K562 (cell line): ENCODE measurements around the gene TBCC. TPM values are rescaled to one million over a fixed set of nuclear protein-coding genes. Genes with fewer than 3 reads are reported as not detected.

Experiments
- ATAC-seq: fragments of 200-7000 bp; cut with Tn5 transposase; 3 replicates; pipeline ENCODE4 v1.9.1; 2020; ENCODE audit warnings: moderate library complexity
- BruUV-seq: library from RNA; stranded (reverse); fragments of 400-500 nt; replicated peaks from 2 replicates; lab custom pipeline; 2021; lab: Mats Ljungman, UMichigan
- CTCF ChIA-PET: fragments of 300-600 bp; formaldehyde crosslinking; extraction: SDS; loops from one replicate; lab custom pipeline; 2021; ENCODE audit warnings: low intra/inter-chr PET ratio; lab: Yijun Ruan, JAX
- POLR2A ChIA-PET: fragments of 300-600, 350-650 bp; sonication (Branson Sonifier 250); formaldehyde crosslinking; extraction: SDS; loops from one replicate; lab custom pipeline; 2021; ENCODE audit warnings: antibody characterized with exemption, inconsistent platforms; lab: Yijun Ruan, JAX
- DNase-seq, 4 experiments: peaks; one replicate each; pipeline versions ENCODE4 v3.0.0 to v3.0.0-alpha.2; 2011 to 2018; ENCODE audit warnings: low spot score in 3 of 4, mixed read lengths in 3 of 4; ENCODE audit errors: extremely low read depth in 1 of 4
- FAIRE-seq: peaks from 2 replicates; lab custom pipeline; 2011; peaks lifted over from hg19 to GRCh38; lab: Jason Lieb, UNC
- H2AFZ ChIP-seq: 2 replicates; pipeline ENCODE4 v1.6.0; 2011; ENCODE audit warnings: low read depth, low read length, control low read depth, inconsistent platforms
- H3K27ac ChIP-seq: fragments of 200-600 bp; 3 replicates; pipeline ENCODE4 v1.8.0; 2011; ENCODE audit warnings: low read depth, mild to moderate bottlenecking, control low read depth, inconsistent platforms, low read length, moderate library complexity, mixed read lengths; ENCODE audit errors: extremely low read depth
- H3K27me3 ChIP-seq, 2 experiments: fragments of 300-600 bp in 1 of 2; 2 replicates in 1 of 2; 3 replicates in 1 of 2; pipeline versions ENCODE4 v1.6.0 to v1.8.0; 2011; ENCODE audit warnings: inconsistent platforms in 2 of 2, low read length in 2 of 2, mild to moderate bottlenecking in 1 of 2, mixed read lengths in 1 of 2, moderate library complexity in 1 of 2; ENCODE audit not compliant: control insufficient read depth in 2 of 2, insufficient read depth in 2 of 2
- H3K36me3 ChIP-seq: fragments of 300-600 bp; 3 replicates; pipeline ENCODE4 v1.8.0; 2011; ENCODE audit warnings: mild to moderate bottlenecking, low read length, inconsistent platforms; ENCODE audit not compliant: control insufficient read depth, insufficient read depth
- H3K4me1 ChIP-seq, 2 experiments: fragments of 200-600 bp in 1 of 2; replicated peaks in 1 of 2; 2 replicates in 1 of 2; 3 replicates in 1 of 2; pipeline versions ENCODE4 v1.5.1 to v1.8.0; 2011; ENCODE audit warnings: inconsistent platforms in 2 of 2, low read length in 2 of 2, mild to moderate bottlenecking in 1 of 2, mixed read lengths in 1 of 2, moderate library complexity in 1 of 2; ENCODE audit not compliant: control insufficient read depth in 2 of 2, insufficient read depth in 2 of 2
- H3K4me2 ChIP-seq: 2 replicates; pipeline ENCODE4 v1.6.1; 2011; ENCODE audit warnings: low read length, control low read depth, inconsistent platforms, mixed read lengths; ENCODE audit not compliant: insufficient read depth
- H3K4me3 ChIP-seq: fragments of 200-600 bp; sonication (generic), shearing (Covaris generic); 2 replicates; pipeline ENCODE4 v1.5.1; 2016; ENCODE audit warnings: control low read depth, inconsistent platforms
- H3K79me2 ChIP-seq: fragments of 200-600 bp; 3 replicates; pipeline ENCODE4 v1.8.0; 2011; ENCODE audit warnings: low read length, inconsistent platforms; ENCODE audit not compliant: control insufficient read depth, insufficient read depth
- H3K9ac ChIP-seq, 2 experiments: 2 replicates each; pipeline versions ENCODE4 v1.6.0 to v1.6.1; 2011; ENCODE audit warnings: low read depth in 2 of 2, low read length in 2 of 2, control low read depth in 1 of 2, inconsistent platforms in 1 of 2, mild to moderate bottlenecking in 1 of 2, mixed read lengths in 1 of 2; ENCODE audit not compliant: insufficient read depth in 1 of 2
- H3K9me1 ChIP-seq: one replicate; pipeline ENCODE4 v1.6.0; 2011; ENCODE audit warnings: inconsistent platforms, mild to moderate bottlenecking, low read length, moderate library complexity; ENCODE audit not compliant: control insufficient read depth, insufficient read depth
- H3K9me3 ChIP-seq: replicated peaks from 2 replicates; pipeline ENCODE4 v1.5.1; 2011; ENCODE audit warnings: low read depth, low read length, inconsistent platforms; ENCODE audit not compliant: control insufficient read depth, insufficient read depth
- H4K20me1 ChIP-seq: replicated peaks from 2 replicates; pipeline ENCODE4 v1.6.1; 2011; ENCODE audit warnings: low read length, inconsistent platforms, mixed read lengths; ENCODE audit not compliant: control insufficient read depth, insufficient read depth
- CEBPB ChIP-seq: fragments of 450-650 bp; IDR thresholded peaks from 2 replicates; pipeline ENCODE4 v1.6.1; 2016; ENCODE audit warnings: missing genetic modification characterization, missing compliant biosample characterization
- CEBPG ChIP-seq, 3 experiments: fragments of 200-800 bp in 1 of 3; sonication (Bioruptor generic) in 1 of 3; sonication (generic) in 1 of 3; formaldehyde crosslinking in 1 of 3; IDR thresholded peaks in 2 of 3; conservative IDR thresholded peaks in 1 of 3; 2 replicates each; pipeline versions ENCODE4 v1.6.1 to v1.8.0; 2016 to 2022; ENCODE audit warnings: missing compliant biosample characterization in 2 of 3, missing genetic modification characterization in 2 of 3, mild to moderate bottlenecking in 1 of 3, missing genetic modification reagents in 1 of 3
- NEUROD1 ChIP-seq: fragments of 150-350 bp; IDR thresholded peaks from 2 replicates; pipeline ENCODE4 v1.6.1; 2014; ENCODE audit warnings: borderline replicate concordance, low read length, low read depth; ENCODE audit not compliant: partially characterized antibody
- ZNF589 ChIP-seq: fragments of 200-800 bp; sonication (Bioruptor generic); IDR thresholded peaks from 2 replicates; pipeline ENCODE4 v1.6.1; 2016; ENCODE audit warnings: low read depth, missing genetic modification characterization, missing compliant biosample characterization
- WGBS: fragments of 100-300 bp; shearing (Covaris generic); methylation state at CpG from one replicate; pipeline ENCODE4 v1.1.6; 2016; ENCODE audit warnings: low coverage, mixed read lengths; ENCODE audit not compliant: insufficient coverage; ENCODE audit errors: missing lambda C conversion rate; 5-methylcytosine and 5-hydroxymethylcytosine counted together
- in situ Hi-C: fragments of 300-500 bp; cut with MboI; formaldehyde crosslinking; loops from 4 replicates; pipeline ENCODE4 v1.15.0; 2018; ENCODE audit warnings: inconsistent platforms, mixed read lengths
- intact Hi-C: fragments of 100-400 bp; cut with micrococcal nuclease; formaldehyde crosslinking; loops from 2 replicates; pipeline ENCODE4 v1.14.2; 2022
- polyA plus RNA-seq, 8 experiments: library from polyadenylated mRNA; depleted of rRNA in 4 of 8; stranded (reverse) in 5 of 8; unstranded in 3 of 8; fragments of >200 nt; fragmentation: Nextera tagmentation in 2 of 8; fragmentation: Illumina TruSeq in 1 of 8; extraction: Ambion mirVana in 2 of 8; extraction: Trizol in 1 of 8; gene quantifications; 2 replicates each; pipeline versions ENCODE4 v1.2.1 to v1.2.3, GENCODE V29; 2011 to 2014; ENCODE audit warnings: inconsistent platforms in 1 of 8, missing spikeins in 1 of 8
- total RNA-seq, 7 experiments: library from RNA; depleted of rRNA in 6 of 7; stranded (reverse); fragments of >200 nt in 6 of 7; fragmentation: Illumina TruSeq in 2 of 7; extraction: Trizol in 2 of 7; gene quantifications; 2 replicates each; pipeline versions ENCODE4 v1.2.1 to v1.2.3, GENCODE V29; 2011 to 2021; ENCODE audit warnings: low replicate concordance in 1 of 7
- TF ChIP-seq, protein P1 (sequence below), 2 experiments: fragments of 450-650 bp in 1 of 2; sonication (generic) in 1 of 2; formaldehyde crosslinking in 1 of 2; IDR thresholded peaks in 1 of 2; conservative IDR thresholded peaks in 1 of 2; 2 replicates each; pipeline versions ENCODE4 v1.6.1 to v1.8.1; 2016 to 2023; ENCODE audit warnings: mild to moderate bottlenecking in 2 of 2, moderate library complexity in 2 of 2, inconsistent platforms in 1 of 2, missing genetic modification reagents in 1 of 2

Gene TBCC
- total and polyA plus RNA-seq, 9 of the 15 experiments (the other 6 are each of a cell fraction or from before 2014, with no cell fraction given), result 2.8 to 34.1 (median 23.3) TPM

DNA sequence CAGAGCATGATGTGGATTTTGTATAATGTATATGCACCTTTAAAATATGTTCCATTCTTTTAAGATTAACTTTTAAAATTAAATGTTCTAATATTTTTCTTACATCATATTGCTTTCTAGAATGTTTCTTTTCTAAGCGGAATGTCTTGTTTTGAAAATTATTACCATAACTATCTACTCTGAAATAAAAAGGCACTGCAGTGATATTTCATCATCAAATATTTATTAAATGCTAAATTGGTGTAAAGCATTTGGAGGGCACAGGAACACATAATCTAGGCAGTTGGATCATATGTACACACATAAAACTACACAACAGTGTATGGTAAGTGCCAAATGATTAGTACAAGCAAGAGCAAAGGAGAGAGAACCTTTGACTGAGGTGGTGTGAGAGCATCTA, 49.7 kb upstream of the TBCC start:
- Histone ChIP-seq H3K27ac (no peak overlapping the region), H2AFZ (no peak overlapping the region), H3K4me3 (no peak overlapping the region), H3K27me3 (no peaks in the 10 kb centered on the region), H3K4me1 (peaks cover 0 to 4% of the 10 kb centered on the region in 2 experiments; a peak in 2 of 5 replicates), H3K9me1 (peaks cover 4% of the 10 kb centered on the region), H3K9ac (no peak overlapping the region), H3K36me3 (no peaks in the 10 kb centered on the region), H3K9me3 (no peaks in the 10 kb centered on the region), H3K4me2 (no peak overlapping the region), H3K79me2 (peaks cover 3% of the 10 kb centered on the region; the same call in 2 of the 3 replicates), H4K20me1 (peaks cover 8% of the 10 kb centered on the region; the same call in 1 of the 2 replicates)
- intact Hi-C loops, result no loop called here
- FAIRE-seq (no peak), DNase-seq (no peak), ATAC-seq (no peak)
- CTCF ChIA-PET, result no interaction called here
- BruUV-seq, result no TSS peak
- in situ Hi-C loops, result no loop called here
- TF ChIP-seq ZNF589 (CRISPR knock-in tag) (no peak), CEBPG (CRISPR knock-in tag; IDR thresholded peaks at IDR 0.05) (no peak), CEBPG (tag; conservative IDR thresholded peaks at IDR 0.05 in 1 of 2, IDR thresholded peaks at IDR 0.05 in 1 of 2) (peak; percentile 43 to 60; a peak in 3 of 4 replicates), CEBPB (tag) (peak; percentile 17; the same call in 1 of the 2 replicates), NEUROD1 (no peak)
- TF ChIP-seq, protein P1, sequence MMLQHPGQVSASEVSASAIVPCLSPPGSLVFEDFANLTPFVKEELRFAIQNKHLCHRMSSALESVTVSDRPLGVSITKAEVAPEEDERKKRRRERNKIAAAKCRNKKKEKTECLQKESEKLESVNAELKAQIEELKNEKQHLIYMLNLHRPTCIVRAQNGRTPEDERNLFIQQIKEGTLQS (IDR thresholded peaks at IDR 0.05), result peak; percentile 70
- TF ChIP-seq, protein P1 (CRISPR knock-in tag; conservative IDR thresholded peaks at IDR 0.05), result no peak
- POLR2A ChIA-PET, result interaction anchor here (0.6 kb wide), 1 partner anchor 254 kb away, joined by 4 read pairs; no protein-coding TSS in a partner anchor
- 87% methylated on average over 1 of the region's 1 CpG for WGBS
